Ishikawa (cell line): ENCODE measurements around the gene CGB7.

ENCODE experiments used
- CEBPB ChIP-seq: IDR thresholded peaks from 2 replicates; pipeline ENCODE4 v1.6.1; 2012
- EGR1 ChIP-seq: IDR thresholded peaks from 2 replicates; pipeline ENCODE4 v1.6.1; 2012
- EP300 ChIP-seq: IDR thresholded peaks from 2 replicates; pipeline ENCODE4 v1.6.1; 2012; ENCODE audit warnings: borderline replicate concordance
- FOXM1 ChIP-seq: IDR thresholded peaks from 2 replicates; pipeline ENCODE4 v1.6.1; 2012; ENCODE audit warnings: low read depth, borderline replicate concordance
- NFIC ChIP-seq: IDR thresholded peaks from 2 replicates; pipeline ENCODE4 v1.6.1; 2012
- RAD21 ChIP-seq: IDR thresholded peaks from 2 replicates; pipeline ENCODE4 v1.6.1; 2012; ENCODE audit warnings: low read depth
- TAF1 ChIP-seq: IDR thresholded peaks from 2 replicates; pipeline ENCODE4 v1.6.1; 2012; ENCODE audit warnings: low read depth, mild to moderate bottlenecking
- TEAD4 ChIP-seq: IDR thresholded peaks from 2 replicates; pipeline ENCODE4 v1.6.1; 2012
- YY1 ChIP-seq: IDR thresholded peaks from 2 replicates; pipeline ENCODE4 v1.6.1; 2012; ENCODE audit warnings: low read depth
- ZBTB7A ChIP-seq: IDR thresholded peaks from 2 replicates; pipeline ENCODE4 v1.6.1; 2012; ENCODE audit warnings: low read depth
- TF ChIP-seq, protein P1 (sequence below): IDR thresholded peaks from 2 replicates; pipeline ENCODE4 v1.6.1; 2012; ENCODE audit warnings: low read depth, mild to moderate bottlenecking
- TF ChIP-seq, protein P2 (sequence below): IDR thresholded peaks from 2 replicates; pipeline ENCODE4 v1.6.1; 2012
- TF ChIP-seq, protein P3 (sequence below): IDR thresholded peaks from 2 replicates; pipeline ENCODE4 v1.6.1; 2012

CGB7 gene

DNA sequence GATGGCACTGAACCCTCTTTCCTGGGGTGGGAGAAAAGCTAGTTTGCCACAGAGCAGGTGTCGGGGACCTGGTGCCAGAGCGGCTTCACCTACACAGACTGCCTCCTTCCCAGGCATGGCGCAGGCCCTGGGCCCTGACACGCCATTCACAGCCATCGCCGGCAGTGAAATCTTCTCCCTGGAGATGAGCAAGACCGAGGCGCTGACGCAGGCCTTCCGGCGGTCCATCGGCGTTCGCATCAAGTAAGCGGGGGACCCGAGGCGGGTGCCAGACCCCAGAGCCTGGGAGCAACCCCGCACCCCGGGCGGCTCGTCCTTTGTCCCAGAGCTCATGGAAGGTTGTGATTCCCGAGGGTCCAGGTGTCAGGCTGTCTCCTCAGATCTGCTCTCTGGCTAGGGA is 50.6 kb downstream of the CGB7 start:
- TF ChIP-seq, protein P1, sequence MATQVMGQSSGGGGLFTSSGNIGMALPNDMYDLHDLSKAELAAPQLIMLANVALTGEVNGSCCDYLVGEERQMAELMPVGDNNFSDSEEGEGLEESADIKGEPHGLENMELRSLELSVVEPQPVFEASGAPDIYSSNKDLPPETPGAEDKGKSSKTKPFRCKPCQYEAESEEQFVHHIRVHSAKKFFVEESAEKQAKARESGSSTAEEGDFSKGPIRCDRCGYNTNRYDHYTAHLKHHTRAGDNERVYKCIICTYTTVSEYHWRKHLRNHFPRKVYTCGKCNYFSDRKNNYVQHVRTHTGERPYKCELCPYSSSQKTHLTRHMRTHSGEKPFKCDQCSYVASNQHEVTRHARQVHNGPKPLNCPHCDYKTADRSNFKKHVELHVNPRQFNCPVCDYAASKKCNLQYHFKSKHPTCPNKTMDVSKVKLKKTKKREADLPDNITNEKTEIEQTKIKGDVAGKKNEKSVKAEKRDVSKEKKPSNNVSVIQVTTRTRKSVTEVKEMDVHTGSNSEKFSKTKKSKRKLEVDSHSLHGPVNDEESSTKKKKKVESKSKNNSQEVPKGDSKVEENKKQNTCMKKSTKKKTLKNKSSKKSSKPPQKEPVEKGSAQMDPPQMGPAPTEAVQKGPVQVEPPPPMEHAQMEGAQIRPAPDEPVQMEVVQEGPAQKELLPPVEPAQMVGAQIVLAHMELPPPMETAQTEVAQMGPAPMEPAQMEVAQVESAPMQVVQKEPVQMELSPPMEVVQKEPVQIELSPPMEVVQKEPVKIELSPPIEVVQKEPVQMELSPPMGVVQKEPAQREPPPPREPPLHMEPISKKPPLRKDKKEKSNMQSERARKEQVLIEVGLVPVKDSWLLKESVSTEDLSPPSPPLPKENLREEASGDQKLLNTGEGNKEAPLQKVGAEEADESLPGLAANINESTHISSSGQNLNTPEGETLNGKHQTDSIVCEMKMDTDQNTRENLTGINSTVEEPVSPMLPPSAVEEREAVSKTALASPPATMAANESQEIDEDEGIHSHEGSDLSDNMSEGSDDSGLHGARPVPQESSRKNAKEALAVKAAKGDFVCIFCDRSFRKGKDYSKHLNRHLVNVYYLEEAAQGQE = no peak
- no peak for TF ChIP-seq EP300
- no peak for TF ChIP-seq TAF1

DNA sequence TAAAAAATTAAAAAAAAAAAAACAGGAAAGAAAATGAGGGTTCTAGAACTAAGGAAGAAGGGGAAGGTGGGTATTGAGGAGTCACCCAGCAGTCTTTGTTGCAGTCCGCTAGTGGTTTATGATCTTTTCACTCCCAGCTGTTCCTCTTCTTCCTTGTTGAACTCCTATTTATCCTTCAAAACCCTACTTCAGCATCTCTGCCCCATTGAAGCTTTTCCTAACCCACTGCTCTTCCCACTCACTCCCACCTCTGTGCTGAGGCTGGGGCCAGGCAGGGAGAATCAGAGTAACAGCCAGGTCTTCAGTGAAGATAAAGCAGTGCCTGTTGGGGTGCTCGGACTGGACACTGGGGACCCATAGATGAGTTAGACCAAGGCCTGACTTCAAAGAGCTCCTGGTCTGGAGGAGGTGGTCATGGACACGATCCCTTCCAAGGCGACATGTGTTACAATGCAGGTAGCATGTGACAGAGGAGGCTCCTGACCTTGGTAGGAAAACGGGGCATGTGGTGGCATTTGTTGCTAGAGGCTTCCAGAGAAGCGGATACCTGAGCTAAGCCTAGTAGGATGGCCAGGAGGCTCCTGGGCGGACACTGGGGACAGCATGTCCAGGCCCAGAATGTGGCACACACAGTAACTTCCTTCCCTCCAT is 52.5 kb downstream of the CGB7 start:
- TF ChIP-seq ZBTB7A = no peak
- TF ChIP-seq RAD21 = no peak
- TF ChIP-seq, protein P1 = no peak
- TF ChIP-seq CEBPB = no peak
- no peak for TF ChIP-seq EGR1
- TF ChIP-seq FOXM1 = no peak
- no peak for TF ChIP-seq TEAD4
- no peak for TF ChIP-seq YY1
- TF ChIP-seq TAF1 = no peak
- TF ChIP-seq, protein P2, sequence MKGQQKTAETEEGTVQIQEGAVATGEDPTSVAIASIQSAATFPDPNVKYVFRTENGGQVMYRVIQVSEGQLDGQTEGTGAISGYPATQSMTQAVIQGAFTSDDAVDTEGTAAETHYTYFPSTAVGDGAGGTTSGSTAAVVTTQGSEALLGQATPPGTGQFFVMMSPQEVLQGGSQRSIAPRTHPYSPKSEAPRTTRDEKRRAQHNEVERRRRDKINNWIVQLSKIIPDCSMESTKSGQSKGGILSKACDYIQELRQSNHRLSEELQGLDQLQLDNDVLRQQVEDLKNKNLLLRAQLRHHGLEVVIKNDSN = no peak
- no peak for TF ChIP-seq NFIC
- TF ChIP-seq, protein P3, sequence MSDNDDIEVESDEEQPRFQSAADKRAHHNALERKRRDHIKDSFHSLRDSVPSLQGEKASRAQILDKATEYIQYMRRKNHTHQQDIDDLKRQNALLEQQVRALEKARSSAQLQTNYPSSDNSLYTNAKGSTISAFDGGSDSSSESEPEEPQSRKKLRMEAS = no peak
- TF ChIP-seq EP300 = no peak
